Endothelial cell of umbilical vein (primary cell): ENCODE data around the gene TRIM47. TPM values are rescaled to one million over a fixed set of nuclear protein-coding genes. Genes with fewer than 3 reads are reported as not detected.

Source experiments
- BruUV-seq: library from RNA; stranded (reverse); fragments of 400-500 nt; replicated peaks from 2 replicates; lab custom pipeline; 2021; lab: Mats Ljungman, UMichigan
- CTCF ChIA-PET: fragments of 300-600, 350-600 bp; sonication (Branson Sonifier 250); formaldehyde crosslinking; loops from one replicate; lab custom pipeline; 2021; ENCODE audit warnings: antibody characterized with exemption, inconsistent platforms; lab: Charles Lee
- POLR2A ChIA-PET: fragments of 300-600, 350-600 bp; sonication (Branson Sonifier 250); formaldehyde crosslinking; loops from one replicate; lab custom pipeline; 2021; ENCODE audit warnings: antibody characterized with exemption, inconsistent platforms; lab: Charles Lee
- DNase-seq: peaks from one replicate; pipeline ENCODE4 v3.0.0-alpha.2; 2011; ENCODE audit warnings: low read depth, low spot score
- FAIRE-seq: peaks from 2 replicates; lab custom pipeline; 2011; peaks lifted over from hg19 to GRCh38; lab: Jason Lieb, UNC
- H2AFZ ChIP-seq: 2 replicates; pipeline ENCODE4 v1.6.0; 2012; ENCODE audit warnings: low read depth, low read length, control low read depth, inconsistent platforms
- H3K27ac ChIP-seq: 2 replicates; pipeline ENCODE4 v1.5.1; 2011; ENCODE audit warnings: low read depth, mild to moderate bottlenecking, control low read depth, low read length, moderate library complexity; ENCODE audit not compliant: insufficient read depth
- H3K27me3 ChIP-seq, 2 experiments: 2 replicates each; pipeline versions ENCODE4 v1.6.0 to v1.6.1; 2011; ENCODE audit warnings: low read length in 2 of 2, mixed read lengths in 1 of 2; ENCODE audit not compliant: control insufficient read depth in 2 of 2, insufficient read depth in 2 of 2
- H3K36me3 ChIP-seq, 2 experiments: 2 replicates in 1 of 2; 3 replicates in 1 of 2; pipeline ENCODE4 v1.5.1; 2011; ENCODE audit warnings: low read length in 2 of 2, mild to moderate bottlenecking in 1 of 2, moderate library complexity in 1 of 2; ENCODE audit not compliant: control insufficient read depth in 2 of 2, insufficient read depth in 2 of 2; ENCODE audit errors: extremely low read depth in 1 of 2
- H3K4me1 ChIP-seq: 3 replicates; pipeline ENCODE4 v1.5.1; 2011; ENCODE audit warnings: mild to moderate bottlenecking, low read length; ENCODE audit not compliant: control insufficient read depth, insufficient read depth; ENCODE audit errors: extremely low read depth
- H3K4me2 ChIP-seq: 2 replicates; pipeline ENCODE4 v1.6.1; 2011; ENCODE audit warnings: low read length, control low read depth, mixed read lengths; ENCODE audit not compliant: insufficient read depth
- H3K4me3 ChIP-seq, 3 experiments: fragments of 200-600 bp in 1 of 3; sonication (generic), shearing (Covaris generic) in 1 of 3; replicated peaks in 1 of 3; 2 replicates each; pipeline ENCODE4 v1.5.1; 2011 to 2016; ENCODE audit warnings: control low read depth in 3 of 3, low read length in 3 of 3, mild to moderate bottlenecking in 2 of 3, inconsistent platforms in 1 of 3, low read depth in 1 of 3, moderate library complexity in 1 of 3; ENCODE audit not compliant: insufficient read depth in 1 of 3
- H3K79me2 ChIP-seq: 2 replicates; pipeline ENCODE4 v1.6.0; 2012; ENCODE audit warnings: low read length, inconsistent platforms; ENCODE audit not compliant: control insufficient read depth, insufficient read depth
- H3K9ac ChIP-seq: replicated peaks from 2 replicates; pipeline ENCODE3; 2011; ENCODE audit warnings: low read length, control low read depth; ENCODE audit not compliant: insufficient read depth; ENCODE audit errors: extremely low read depth
- H3K9me1 ChIP-seq: replicated peaks from 3 replicates; pipeline ENCODE4 v1.6.0; 2011; ENCODE audit warnings: mild to moderate bottlenecking, low read length; ENCODE audit not compliant: control insufficient read depth, insufficient read depth; ENCODE audit errors: extremely low read depth
- H3K9me3 ChIP-seq: replicated peaks from 2 replicates; pipeline ENCODE4 v1.5.1; 2012; ENCODE audit warnings: low read length, inconsistent platforms; ENCODE audit not compliant: control insufficient read depth, insufficient read depth
- H4K20me1 ChIP-seq: replicated peaks from 2 replicates; pipeline ENCODE3; 2011; ENCODE audit warnings: mild to moderate bottlenecking, low read length; ENCODE audit not compliant: control insufficient read depth, insufficient read depth; ENCODE audit errors: extremely low read depth
- CTCF ChIP-seq, 2 donors: IDR thresholded peaks; 1 replicate in 1 of 2; 2 replicates in 1 of 2; pipeline ENCODE4 v1.5.1; 2011; ENCODE audit warnings: low read length in 2 of 2, mild to moderate bottlenecking in 2 of 2, moderate library complexity in 2 of 2, control low read depth in 1 of 2, inconsistent platforms in 1 of 2, low read depth in 1 of 2; ENCODE audit not compliant: insufficient read depth in 1 of 2; ENCODE audit errors: extremely low read depth in 1 of 2
- EZH2 ChIP-seq: IDR thresholded peaks from 2 replicates; pipeline ENCODE4 v1.6.1; 2012; ENCODE audit warnings: borderline replicate concordance, low read depth, mild to moderate bottlenecking, moderate library complexity, low read length, inconsistent platforms; ENCODE audit not compliant: severe bottlenecking
- FOS ChIP-seq: IDR thresholded peaks from 2 replicates; pipeline ENCODE4 v1.6.1; 2011; ENCODE audit warnings: mild to moderate bottlenecking, low read length, moderate library complexity, borderline replicate concordance; ENCODE audit not compliant: insufficient read depth
- GATA2 ChIP-seq: IDR thresholded peaks from 2 replicates; pipeline ENCODE4 v1.7.0; 2011; ENCODE audit warnings: low read depth, mild to moderate bottlenecking, moderate library complexity, mixed read lengths, low read length; ENCODE audit not compliant: insufficient read length, insufficient read depth
- JUN ChIP-seq: IDR thresholded peaks from 2 replicates; pipeline ENCODE4 v1.6.1; 2011; ENCODE audit warnings: borderline replicate concordance, low read depth; ENCODE audit not compliant: insufficient read length, insufficient read depth
- MAX ChIP-seq: IDR thresholded peaks from 2 replicates; pipeline ENCODE4 v1.6.1; 2011; ENCODE audit not compliant: insufficient read depth, insufficient read length
- MYC ChIP-seq: IDR thresholded peaks from one replicate; pipeline ENCODE4 v1.6.1; 2011; ENCODE audit warnings: mild to moderate bottlenecking, low read depth, low read length
- POLR2A ChIP-seq: IDR thresholded peaks from 2 replicates; pipeline ENCODE4 v1.6.1; 2012; ENCODE audit warnings: low read depth, mild to moderate bottlenecking, control low read depth, low read length
- POLR2AphosphoS5 ChIP-seq: IDR thresholded peaks from 2 replicates; pipeline ENCODE4 v1.6.1; 2012; ENCODE audit warnings: low read depth, mild to moderate bottlenecking, control low read depth, low read length, moderate library complexity; ENCODE audit not compliant: insufficient read depth
- dilution Hi-C: fragments of 300-500 bp; cut with MboI; formaldehyde crosslinking; loops from one replicate; pipeline ENCODE4 v1.15.0; 2019; ENCODE audit warnings: low sequenced_read_pairs; ENCODE audit not compliant: extremely low pct_ligation_motif_present
- intact Hi-C: fragments of 100-400 bp; cut with micrococcal nuclease; formaldehyde crosslinking; loops from one replicate; pipeline ENCODE4 v1.10.0; 2022
- polyA plus RNA-seq, 4 experiments: library from polyadenylated mRNA; depleted of rRNA in 3 of 4; stranded (reverse) in 3 of 4; unstranded in 1 of 4; fragments of >200 nt; gene quantifications; 2 replicates each; pipeline versions ENCODE4 v1.2.1 to v1.2.3, GENCODE V29; 2011 to 2012; ENCODE audit warnings: missing spikeins in 1 of 4
- total RNA-seq: library from RNA; stranded (reverse); gene quantifications from 2 replicates; pipeline ENCODE4 v1.2.3, GENCODE V29; 2021

The TRIM47 gene
- total and polyA plus RNA-seq, 2 donors (not counting 3 experiments of a cell fraction or from before 2014, with no cell fraction given), result 67.7 to 75.1 TPM

GRCh38 chr17:75850928-75851692 is 27.3 kb downstream of the TRIM47 start:
- H3K27me3 ChIP-seq, result no peaks in the 10 kb centered on the region
- peaks cover 3 to 37% of the 10 kb centered on the region in 2 experiments for H3K36me3 ChIP-seq
- intact Hi-C loops, result no loop called here
- FAIRE-seq (no peak), DNase-seq (no peak)
- BruUV-seq, result no TSS peak
- H4K20me1 ChIP-seq, result no peaks in the 10 kb centered on the region
- peaks cover 37% of the 10 kb centered on the region for H3K4me1 ChIP-seq
- no peaks in the 10 kb centered on the region for H3K9me1 ChIP-seq
- H3K27ac ChIP-seq, result no peak overlapping the region
- H3K9me3 ChIP-seq, result no peaks in the 10 kb centered on the region
- CTCF ChIA-PET, result interaction anchor here (0.6 kb wide), 1 partner anchor 12 kb away, joined by 3 read pairs; no protein-coding TSS in a partner anchor
- POLR2A ChIA-PET, result no interaction called here
- no peak overlapping the region for H3K4me2 ChIP-seq
- peaks cover 13% of the 10 kb centered on the region for H3K79me2 ChIP-seq
- dilution Hi-C loops, result no loop called here
- H3K9ac ChIP-seq, result no peak overlapping the region
- no peak overlapping the region for H3K4me3 ChIP-seq
- TF ChIP-seq POLR2AphosphoS5 (no peak), CTCF (IDR thresholded peaks at IDR 0.05; ENCODE audit: extremely low read depth in 1 of 2, insufficient read depth in 1 of 2, low read depth in 1 of 2, low read length in 2 of 2) (no peak), EZH2 (no peak), MAX (no peak), FOS (no peak), POLR2A (no peak), MYC (no peak), JUN (no peak), GATA2 (no peak)
- H2AFZ ChIP-seq, result no peak overlapping the region
